ENCODE results near the gene HOGA1.
"Not testable (repeated sequence)": the region's sequence is repeated elsewhere in the genome, so short reads cannot be mapped to it uniquely, and the experiment has no call there.

HOGA1 gene

GRCh38 chr10:97648562-97649404, 64.6 kb downstream of the HOGA1 start:
- DNase-seq (ENCODE audit: low read depth in 2 of 2), result no peak

GRCh38 chr10:97649405-97649750, 65.2 kb downstream of the HOGA1 start:
- not testable (repeated sequence) for DNase-seq (ENCODE audit: low read depth in 2 of 2)

GRCh38 chr10:97650726-97651125, 66.5 kb downstream of the HOGA1 start:
- DNase-seq (ENCODE audit: low read depth in 2 of 2), result no peak

GRCh38 chr10:97651773-97652172, 67.6 kb downstream of the HOGA1 start:
- DNase-seq (ENCODE audit: low read depth in 2 of 2), result no peak

- DNase-seq (ENCODE audit: low read depth in 2 of 2), result no peak
Measured at GRCh38 chr10:97656777-97657176, 72.6 kb downstream of the HOGA1 start.

DNA sequence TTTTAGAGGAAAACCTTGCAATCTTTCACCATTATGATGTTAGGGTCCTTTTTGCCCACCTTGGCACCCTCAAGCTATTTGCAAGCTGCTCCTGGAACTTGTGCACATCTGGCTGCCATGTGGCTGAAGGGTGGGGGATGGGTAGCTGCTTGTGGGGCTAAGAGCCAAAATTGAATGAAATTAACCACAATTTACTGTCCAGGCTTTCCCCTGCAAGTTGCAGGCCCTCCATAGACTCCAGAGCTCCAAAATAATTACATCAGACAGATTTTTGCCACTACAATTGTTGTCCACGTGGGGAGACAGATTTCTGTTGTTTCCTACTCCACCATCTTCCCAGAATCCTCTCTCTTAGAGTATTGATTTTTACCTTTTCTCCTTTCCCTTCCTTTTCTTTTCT, 75.4 kb downstream of the HOGA1 start:
- no peak for DNase-seq (ENCODE audit: low read depth in 2 of 2)

Data from stimulated activated CD8-positive, alpha-beta memory T cell treated with anti-CD3 and anti-CD28 coated beads, Interleukin-15, amount 100 ng/mL, for 48 hours (primary cell).